ENCODE results near the gene C14orf119.
A peak's percentile ranks its signal among the peaks of the same experiment; 100 is the strongest.

Gene C14orf119

DNA sequence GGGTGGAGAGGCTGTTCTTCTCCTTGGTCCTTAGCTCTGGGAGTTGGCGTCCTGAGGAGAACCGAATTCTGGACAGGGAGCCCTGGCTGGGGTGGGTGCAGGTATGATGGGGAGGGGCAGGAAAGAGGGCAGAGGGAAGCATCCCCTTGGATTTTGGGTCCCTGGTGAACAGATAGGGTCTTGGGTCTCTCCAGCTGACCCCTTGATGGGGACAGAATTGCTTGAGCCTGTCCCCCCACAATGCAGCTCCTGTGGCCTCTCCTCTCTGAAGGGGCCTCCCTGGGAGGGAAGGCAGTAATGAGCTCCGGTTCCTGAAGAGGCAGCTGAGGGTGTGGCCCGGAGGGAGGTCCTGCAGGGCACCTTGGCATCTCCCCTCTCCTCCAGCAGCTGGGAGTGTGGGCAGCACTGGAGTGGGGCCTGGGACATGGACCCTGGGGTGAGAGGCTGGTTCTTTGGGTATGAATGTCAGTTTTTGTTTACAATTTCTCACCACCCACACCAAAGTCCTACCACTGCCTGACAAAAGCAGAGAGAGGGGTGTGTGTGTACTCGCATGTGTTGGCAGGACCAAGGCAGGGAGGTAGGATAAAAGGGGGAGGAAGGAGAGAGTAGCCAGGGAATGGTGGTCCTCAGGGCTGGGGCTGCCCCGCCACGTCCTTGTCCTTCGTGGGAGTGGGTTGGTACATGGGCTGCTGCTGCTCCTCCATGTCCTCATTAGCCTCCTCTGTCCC, 31.4 kb downstream of the C14orf119 start:
- DNase-seq (ENCODE audit: low spot score), result no peak

DNA sequence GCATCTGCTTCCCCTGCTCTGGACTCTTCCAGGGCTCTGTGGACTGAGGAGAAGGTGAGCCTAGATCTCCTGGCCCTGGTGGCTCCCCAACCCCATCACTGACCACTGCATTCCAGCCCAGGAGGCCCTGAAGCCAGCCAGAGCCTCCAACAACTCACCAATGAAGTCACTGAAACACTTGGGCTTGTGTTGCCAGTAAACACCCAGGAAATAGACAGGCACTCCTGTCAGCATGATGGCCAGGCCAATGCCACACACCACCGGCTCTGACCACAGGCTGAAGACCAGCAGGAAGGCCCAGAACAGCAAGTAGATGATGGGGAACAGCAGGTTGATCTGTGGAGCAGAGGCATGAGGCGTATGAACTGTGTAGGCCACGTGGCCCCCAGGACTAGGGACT, 32.6 kb downstream of the C14orf119 start:
- DNase-seq (ENCODE audit: low spot score), result no peak

GRCh38 chr14:23128969-23129758, 33.9 kb downstream of the C14orf119 start:
- no peak for DNase-seq (ENCODE audit: low spot score)

GRCh38 chr14:23129759-23130316, 34.5 kb downstream of the C14orf119 start:
- DNase-seq (ENCODE audit: low spot score), result no peak

DNA sequence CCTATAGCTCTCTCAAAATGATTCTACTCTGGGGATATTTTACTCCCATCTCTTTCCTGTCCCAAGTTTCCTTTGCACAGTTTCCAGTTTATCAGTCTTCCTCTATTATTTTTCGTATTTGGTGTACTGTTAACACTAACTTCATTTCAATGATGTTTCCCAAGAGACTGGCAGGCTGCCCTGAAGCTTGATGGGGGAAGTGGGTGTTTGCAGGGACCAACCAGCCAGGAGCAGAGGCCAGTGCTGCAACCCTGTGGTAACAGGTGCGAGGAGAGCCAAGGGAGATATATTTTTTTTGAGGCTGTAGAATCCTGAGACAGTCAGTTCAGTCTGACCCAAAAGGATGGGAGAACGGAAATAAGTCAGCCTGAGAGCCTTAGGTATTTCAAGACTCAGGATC, 35.6 kb downstream of the C14orf119 start:
- DNase-seq (ENCODE audit: low spot score), result no peak

DNA sequence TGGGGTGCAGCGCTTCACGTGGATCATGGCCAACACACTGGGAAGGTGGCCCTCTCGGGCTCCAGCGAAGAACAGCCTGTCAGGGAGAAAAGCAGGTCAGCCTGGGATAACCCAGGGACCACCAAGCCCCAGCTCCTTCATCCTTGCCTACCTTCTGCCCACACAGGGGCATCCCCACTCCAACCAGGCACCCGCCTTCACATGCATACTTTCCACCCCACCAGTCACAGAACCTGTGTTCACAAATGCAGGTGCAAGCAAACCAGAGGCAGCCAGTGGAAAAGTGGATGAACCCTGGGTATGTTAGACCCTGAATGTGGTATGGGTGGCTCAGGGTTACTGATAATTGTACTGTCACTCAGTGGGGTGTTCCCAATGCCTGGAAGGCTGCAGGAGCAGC, 36.2 kb downstream of the C14orf119 start:
- DNase-seq (ENCODE audit: low spot score), result no peak

GRCh38 chr14:23132970-23133369, 37.7 kb downstream of the C14orf119 start:
- DNase-seq (ENCODE audit: low spot score), result no peak

DNA sequence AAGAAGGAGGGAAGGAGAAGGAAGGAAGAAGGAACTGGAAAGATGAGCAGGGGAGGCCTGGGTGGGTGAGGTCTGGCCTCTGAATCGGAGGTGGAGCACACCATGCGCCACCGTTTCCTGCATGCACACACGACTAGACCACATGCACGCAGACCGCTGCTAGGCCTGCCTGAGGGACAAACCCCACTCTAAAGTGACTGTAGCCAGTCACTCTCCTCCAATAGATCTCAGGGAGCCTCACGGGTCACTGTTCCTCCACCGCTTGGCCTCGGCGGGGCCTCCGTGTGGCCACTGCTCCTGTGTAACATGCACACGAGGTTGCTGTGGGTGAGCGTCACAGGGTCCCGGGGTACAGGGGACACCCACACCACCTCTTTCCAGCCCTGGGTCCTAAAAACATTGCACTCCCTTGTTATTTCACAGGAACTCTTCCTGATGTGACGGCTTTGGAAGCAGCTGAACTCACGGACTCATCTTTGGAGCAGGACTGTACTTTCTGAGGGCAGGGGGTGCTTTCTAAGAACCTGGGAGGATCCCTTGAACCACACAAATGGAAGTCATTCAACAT, 41.3 kb downstream of the C14orf119 start:
- DNase-seq (ENCODE audit: low spot score), result no peak

DNA sequence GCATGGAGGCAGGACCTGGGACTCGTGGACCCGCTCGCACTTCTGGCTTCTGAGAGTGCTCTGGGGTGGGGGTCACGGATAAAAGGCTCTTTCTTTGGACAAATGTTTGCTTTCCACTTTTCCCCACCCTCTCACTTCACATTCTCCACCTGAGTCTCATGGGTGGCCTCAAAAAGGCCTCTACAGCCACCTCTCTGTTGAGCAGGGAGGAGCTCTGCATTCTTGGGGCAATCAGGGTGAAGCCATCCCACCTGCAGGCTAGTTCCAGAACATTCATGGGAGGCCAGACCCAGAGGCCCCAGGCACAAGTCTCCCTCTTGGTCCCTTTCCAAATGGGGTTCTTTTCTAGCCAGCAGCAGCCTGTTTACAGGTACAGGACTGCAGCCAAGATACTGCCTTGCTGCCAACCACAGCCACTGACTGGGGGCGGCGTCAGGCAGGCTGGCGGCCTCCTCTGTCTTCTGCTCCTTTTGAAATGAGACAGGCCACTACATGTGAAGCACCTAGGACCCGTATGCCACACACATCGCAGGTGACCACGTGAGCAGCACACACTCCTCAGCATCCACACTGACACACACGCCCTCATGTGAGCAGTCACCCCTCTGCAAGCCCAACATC, 42.0 kb downstream of the C14orf119 start:
- DNase-seq (ENCODE audit: low spot score), result no peak

DNA sequence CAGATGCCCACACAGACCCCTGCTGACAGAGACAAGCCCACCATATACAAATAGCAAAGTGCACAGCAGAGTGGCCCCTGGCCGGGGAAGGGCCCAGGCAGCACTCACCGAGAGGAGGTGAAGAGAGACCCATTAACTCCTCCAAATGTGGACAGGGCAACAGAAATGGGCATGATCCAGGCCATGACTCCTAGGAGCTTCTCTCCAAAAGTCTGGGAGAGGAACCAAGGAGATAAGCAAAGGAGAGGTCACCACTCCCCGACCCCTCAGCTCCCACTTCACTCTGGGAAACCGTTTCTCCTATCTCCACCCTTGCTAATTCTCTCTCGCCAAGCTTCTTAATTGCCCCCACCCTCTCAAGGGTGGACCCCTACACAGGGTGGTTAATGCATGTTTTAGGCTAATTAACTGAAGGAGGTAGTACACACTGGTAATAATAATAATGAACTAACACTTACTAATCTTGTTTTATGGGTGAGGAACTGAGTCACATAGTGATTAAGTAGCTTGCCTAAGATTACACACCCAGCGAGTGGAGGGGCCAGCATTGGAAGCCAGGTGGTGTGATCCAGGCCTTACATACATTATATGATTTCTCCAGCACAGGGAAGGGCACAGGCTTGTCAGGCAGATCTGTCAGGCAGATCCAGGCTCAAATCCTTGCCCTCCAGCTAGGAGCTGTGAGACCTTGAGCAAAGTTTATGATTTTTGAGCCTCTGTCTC, 42.7 kb downstream of the C14orf119 start:
- no peak for DNase-seq (ENCODE audit: low spot score)

DNA sequence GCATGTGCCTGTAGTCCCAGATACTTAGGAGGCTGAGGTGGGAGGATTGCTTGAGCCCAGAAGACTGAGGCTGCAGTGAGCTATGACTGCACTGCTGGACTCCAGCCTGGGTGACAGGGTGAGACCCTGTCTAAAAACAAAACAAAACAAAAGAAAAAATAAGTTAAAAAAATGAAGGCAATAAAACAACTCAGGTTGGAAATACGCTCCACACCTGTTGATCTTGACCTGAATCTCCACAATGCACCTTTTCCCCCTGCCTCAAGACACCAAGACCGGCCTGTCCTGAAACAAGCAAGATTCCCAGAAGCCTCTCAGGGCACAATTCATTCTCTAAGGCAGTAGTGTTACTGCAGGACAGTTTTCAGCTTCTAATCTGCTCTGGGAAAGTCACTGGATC, 44.6 kb downstream of the C14orf119 start:
- DNase-seq (ENCODE audit: low spot score), result no peak

DNA sequence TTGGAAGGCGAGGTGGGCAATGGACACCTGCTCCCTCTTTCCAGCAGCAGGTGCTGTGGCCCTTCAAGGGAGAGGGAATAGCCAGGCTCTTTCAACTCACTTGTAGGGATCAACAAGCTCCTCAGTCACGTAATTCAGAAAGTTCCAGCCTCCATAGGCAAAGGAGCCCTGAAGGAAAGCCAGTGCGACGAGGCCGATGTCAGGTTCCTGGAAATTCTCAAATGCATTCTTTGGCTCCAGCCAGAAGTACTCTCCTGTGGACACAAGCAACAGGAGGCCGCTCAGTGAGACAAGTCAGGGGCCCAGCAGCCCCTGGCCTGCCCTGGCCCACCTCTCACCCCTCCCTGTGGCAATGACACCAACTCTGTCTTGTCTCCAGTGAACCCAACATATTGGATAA, 45.1 kb downstream of the C14orf119 start:
- no peak for DNase-seq (ENCODE audit: low spot score)

DNA sequence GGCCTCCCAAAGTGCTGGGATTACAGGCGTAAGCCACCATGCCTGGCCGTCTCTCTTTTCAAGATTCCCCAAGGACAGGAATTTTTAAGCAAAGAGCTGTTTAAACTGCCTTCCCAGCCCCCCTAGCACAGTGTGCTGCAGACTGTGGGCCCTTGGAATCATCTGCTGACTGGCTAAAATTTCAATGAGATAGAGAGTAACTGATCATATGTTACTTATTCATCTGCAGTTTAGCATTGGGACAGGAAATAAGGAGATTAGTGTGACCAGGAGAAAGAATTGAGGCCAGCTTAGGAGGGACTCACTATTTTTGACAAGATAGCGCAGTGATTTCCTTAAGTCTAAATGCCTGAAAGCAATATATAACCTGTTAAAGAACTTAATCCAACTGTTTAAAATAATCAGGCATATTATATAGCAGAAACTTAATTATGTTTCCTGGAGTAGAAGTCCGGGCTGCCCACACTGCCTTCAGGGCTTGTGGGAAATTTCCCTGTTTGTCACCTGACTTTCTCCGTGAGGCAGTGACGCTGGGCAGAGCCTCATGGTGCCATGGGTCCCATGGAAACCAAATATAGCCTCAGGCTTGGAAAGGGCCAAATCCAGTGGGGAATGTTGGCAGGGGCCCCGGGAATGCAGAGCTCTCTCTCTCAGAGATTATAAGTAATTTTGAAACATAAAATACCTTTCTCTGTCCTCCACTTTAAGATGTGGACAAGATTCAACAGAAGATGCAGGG, 46.6 kb downstream of the C14orf119 start:
- DNase-seq (ENCODE audit: low spot score), result peak; percentile 82

- DNase-seq (ENCODE audit: low spot score), result no peak
Measured at GRCh38 chr14:23142826-23143225, 47.5 kb downstream of the C14orf119 start.

DNA sequence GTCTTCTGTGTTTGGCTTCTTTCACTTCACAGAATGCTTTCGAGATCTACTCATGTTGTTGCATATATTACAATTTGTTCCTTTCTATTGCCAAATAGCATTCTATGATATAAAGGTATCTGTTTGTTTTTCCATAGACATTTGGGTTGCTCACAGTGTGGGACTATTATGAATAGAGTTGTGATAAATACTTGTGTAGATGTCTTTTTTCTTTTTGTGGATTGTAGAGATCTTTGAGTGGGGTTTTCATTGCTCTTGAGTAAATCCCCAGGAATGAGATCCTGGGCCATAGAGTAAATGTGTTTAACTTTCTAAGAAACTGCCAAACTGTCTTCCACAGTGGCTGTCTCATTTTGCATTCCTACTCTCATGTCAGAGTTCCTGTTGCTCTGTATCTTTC, 48.6 kb downstream of the C14orf119 start:
- DNase-seq (ENCODE audit: low spot score), result no peak

GRCh38 chr14:23145794-23146350, 50.6 kb downstream of the C14orf119 start:
- no peak for DNase-seq (ENCODE audit: low spot score)

DNA sequence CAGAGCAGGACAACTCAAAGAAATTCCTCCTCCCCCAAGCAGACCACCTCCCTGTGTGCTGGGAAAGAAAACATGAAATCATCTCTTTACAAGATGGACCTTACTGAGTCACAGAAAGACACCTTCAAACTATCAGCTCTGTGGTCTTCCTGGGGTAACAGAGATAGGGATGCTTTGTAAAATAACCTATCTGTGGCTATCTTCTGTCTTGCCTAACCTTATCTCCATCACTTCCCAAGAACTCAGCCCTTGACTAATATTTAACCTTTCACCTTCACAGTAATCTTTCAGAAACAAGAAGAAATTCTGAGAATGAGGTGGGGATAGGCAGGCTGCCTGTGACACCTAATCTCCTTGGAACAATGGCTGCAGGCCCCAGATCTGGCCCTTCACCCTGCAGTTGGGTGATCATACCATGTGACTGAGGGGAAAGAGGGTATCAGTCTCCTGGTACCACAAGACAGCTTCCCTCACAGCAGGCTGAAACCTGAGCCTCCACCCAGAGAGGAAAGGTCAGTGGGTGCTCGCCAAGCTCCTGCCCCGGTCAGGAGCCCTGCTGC, 51.1 kb downstream of the C14orf119 start:
- no peak for DNase-seq (ENCODE audit: low spot score)

- no peak for DNase-seq (ENCODE audit: low spot score)
Measured at GRCh38 chr14:23146980-23147379, 51.7 kb downstream of the C14orf119 start.

GRCh38 chr14:23147676-23148075, 52.4 kb downstream of the C14orf119 start:
- no peak for DNase-seq (ENCODE audit: low spot score)

DNA sequence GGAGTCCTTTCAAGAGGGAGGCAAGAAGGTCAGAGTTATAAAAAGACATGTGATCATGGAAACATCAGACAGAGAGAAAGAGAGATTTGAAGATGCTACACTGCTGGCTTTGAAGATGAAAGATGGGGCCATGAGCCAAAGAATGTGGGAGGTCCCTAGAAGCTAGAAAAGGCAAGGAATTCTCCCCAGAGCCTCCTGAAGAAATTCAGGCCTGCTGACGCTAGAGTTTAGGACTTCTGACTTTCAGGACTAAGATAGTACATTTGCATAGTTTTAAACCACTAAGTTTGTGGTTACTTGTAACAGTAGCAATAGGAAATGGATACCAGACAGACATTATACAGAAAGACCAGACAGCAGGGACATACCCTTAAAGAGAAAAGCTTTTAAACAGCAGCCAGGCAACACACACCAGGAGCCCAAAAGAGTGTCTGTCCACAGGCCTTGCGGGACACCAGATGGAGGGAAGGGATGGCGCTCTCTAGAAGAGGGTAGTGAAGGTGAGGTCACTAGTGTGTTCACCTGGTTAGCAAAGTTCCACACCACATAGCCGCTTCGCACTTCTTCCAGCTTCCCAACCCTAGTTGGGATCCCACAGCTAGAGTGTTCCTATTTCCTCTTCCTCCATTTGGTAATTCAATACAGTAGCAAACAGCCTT, 53.4 kb downstream of the C14orf119 start:
- no peak for DNase-seq (ENCODE audit: low spot score)

All from AG08395 (cell line).